GM23248 (cell line): ENCODE measurements around the gene HOXA10.

Experiments used
- EZH2 ChIP-seq: fragments of 200-600 bp; sonication (generic); IDR thresholded peaks from 2 replicates; pipeline ENCODE4 v1.6.1; 2018; ENCODE audit warnings: antibody characterized with exemption, mild to moderate bottlenecking; ENCODE audit not compliant: insufficient read depth, poor library complexity, severe bottlenecking
- EZH2phosphoT487 ChIP-seq: fragments of 200-600 bp; sonication (generic); IDR thresholded peaks from 2 replicates; pipeline ENCODE4 v1.6.1; 2018; ENCODE audit warnings: antibody characterized with exemption, moderate library complexity, mild to moderate bottlenecking, low read depth; ENCODE audit not compliant: insufficient read depth

GRCh38 chr7:27188386-27189294 is 14.5 kb upstream of the HOXA10 start:
- TF ChIP-seq EZH2, result no peak
- no peak for TF ChIP-seq EZH2phosphoT487
